Left ventricle myocardium inferior (tissue), 1 donor: ENCODE measurements around the gene FANCL. TPM values are rescaled to one million over a fixed set of nuclear protein-coding genes. Genes with fewer than 3 reads are reported as not detected.
"Not testable (repeated sequence)": the region's sequence is repeated elsewhere in the genome, so short reads cannot be mapped to it uniquely, and the experiment has no call there.

Experiments used
- DNase-seq: peaks from one replicate; pipeline ENCODE4 v3.0.0-alpha.2; 2020
- H3K27ac ChIP-seq: fragments of 200-600 bp; replicated peaks from 2 replicates; pipeline ENCODE4 v1.8.0; 2021
- H3K27me3 ChIP-seq: fragments of 200-600 bp; 2 replicates; pipeline ENCODE4 v1.8.0; 2021; ENCODE audit warnings: low read depth
- H3K36me3 ChIP-seq: fragments of 200-600 bp; 2 replicates; pipeline ENCODE4 v1.8.0; 2021
- H3K4me1 ChIP-seq: fragments of 200-600 bp; 2 replicates; pipeline ENCODE4 v1.8.0; 2021
- H3K4me3 ChIP-seq: fragments of 200-600 bp; 2 replicates; pipeline ENCODE4 v1.8.0; 2021; ENCODE audit warnings: mild to moderate bottlenecking, moderate library complexity
- H3K9me3 ChIP-seq: fragments of 200-600 bp; replicated peaks from 2 replicates; pipeline ENCODE4 v1.8.0; 2021
- intact Hi-C: fragments of 100-400 bp; cut with micrococcal nuclease; formaldehyde crosslinking; loops from one replicate; pipeline ENCODE4 v1.11.0; 2022
- total RNA-seq: library from RNA; stranded (reverse); fragmentation: NEBNext Ultra II Directional; extraction: Animal tissue kit (Norgen Biotek cat#: 25700); gene quantifications from one replicate; pipeline ENCODE4 v1.2.1, GENCODE V29; 2021
- TF ChIP-seq, protein P1 (sequence below): fragments of 200-600 bp; IDR thresholded peaks from 2 replicates; pipeline ENCODE4 v1.8.0; 2021; ENCODE audit warnings: antibody characterized with exemption, mild to moderate bottlenecking, borderline replicate concordance
- donor health status: DM: no; HTN: yes; CAD: no; lungs with severe emphysema.

Gene FANCL
- total RNA-seq, 1 donor from 2014 or later, result 12.0 TPM

DNA sequence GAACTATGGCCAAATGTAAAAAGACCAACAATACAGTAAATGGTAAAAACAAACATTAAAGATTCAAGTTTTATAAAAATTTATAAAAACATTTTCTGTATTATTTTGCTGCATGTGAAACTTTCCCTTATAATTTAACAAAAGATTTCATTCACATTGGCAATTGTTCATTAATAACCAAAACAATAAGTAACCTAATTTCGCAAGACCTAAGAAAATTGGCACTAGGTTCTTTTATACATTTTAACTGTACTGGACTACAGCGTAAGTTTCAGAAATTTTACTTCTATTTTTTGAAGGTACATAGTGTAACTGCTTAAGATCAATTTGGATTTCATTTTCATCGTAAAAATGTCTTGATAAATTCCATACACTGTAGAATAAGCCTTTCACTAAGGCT, 77.2 kb downstream of the FANCL start:
- Histone ChIP-seq H3K4me3 (no peak overlapping the region), H3K27ac (no peak overlapping the region), H3K27me3 (no peaks in the 10 kb centered on the region), H3K9me3 (no peaks in the 10 kb centered on the region), H3K4me1 (no peaks in the 10 kb centered on the region), H3K36me3 (peaks cover 40% of the 10 kb centered on the region)
- intact Hi-C loops, result no loop called here
- TF ChIP-seq, protein P1, sequence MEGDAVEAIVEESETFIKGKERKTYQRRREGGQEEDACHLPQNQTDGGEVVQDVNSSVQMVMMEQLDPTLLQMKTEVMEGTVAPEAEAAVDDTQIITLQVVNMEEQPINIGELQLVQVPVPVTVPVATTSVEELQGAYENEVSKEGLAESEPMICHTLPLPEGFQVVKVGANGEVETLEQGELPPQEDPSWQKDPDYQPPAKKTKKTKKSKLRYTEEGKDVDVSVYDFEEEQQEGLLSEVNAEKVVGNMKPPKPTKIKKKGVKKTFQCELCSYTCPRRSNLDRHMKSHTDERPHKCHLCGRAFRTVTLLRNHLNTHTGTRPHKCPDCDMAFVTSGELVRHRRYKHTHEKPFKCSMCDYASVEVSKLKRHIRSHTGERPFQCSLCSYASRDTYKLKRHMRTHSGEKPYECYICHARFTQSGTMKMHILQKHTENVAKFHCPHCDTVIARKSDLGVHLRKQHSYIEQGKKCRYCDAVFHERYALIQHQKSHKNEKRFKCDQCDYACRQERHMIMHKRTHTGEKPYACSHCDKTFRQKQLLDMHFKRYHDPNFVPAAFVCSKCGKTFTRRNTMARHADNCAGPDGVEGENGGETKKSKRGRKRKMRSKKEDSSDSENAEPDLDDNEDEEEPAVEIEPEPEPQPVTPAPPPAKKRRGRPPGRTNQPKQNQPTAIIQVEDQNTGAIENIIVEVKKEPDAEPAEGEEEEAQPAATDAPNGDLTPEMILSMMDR, result no peak
- no peak for DNase-seq

DNA sequence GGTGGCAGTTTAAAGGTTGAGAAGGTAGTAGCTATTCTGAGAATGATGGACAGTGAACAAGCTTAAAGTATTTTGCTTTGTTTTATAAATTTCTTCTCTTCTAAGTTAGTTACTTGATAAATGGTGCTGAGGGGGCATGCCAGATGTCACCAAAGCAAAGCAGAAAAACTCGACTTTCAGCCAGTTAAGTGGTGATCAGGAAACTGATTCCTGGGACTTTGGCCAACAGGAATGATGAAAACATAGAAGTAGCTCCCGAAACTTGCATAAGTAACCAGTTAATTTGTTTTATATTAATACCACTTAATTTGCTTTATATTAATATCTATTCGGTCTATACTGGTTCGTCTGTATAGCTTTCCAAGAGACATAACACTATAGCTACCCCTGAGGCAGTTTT, 82.6 kb downstream of the FANCL start:
- intact Hi-C loops, result no loop called here
- TF ChIP-seq, protein P1, result no peak

DNA sequence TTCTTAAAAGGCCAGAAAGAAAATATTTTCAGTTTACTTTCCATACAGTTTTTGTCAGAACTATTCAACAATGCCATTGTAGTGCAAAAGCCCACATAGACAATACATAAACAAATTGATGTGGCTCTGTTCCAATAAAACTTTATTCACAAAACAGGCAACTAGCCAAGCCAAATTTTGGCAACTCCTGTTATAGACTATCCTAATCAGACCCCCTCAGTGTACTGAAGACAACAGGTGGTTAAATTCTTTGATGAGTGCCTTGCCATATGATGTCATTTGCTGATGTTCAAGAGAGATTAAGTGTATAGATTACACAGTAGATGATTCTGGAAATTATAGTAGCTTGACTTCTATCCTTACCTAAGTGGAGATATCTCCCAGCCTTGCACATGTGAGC, 83.4 kb downstream of the FANCL start:
- Histone ChIP-seq H3K9me3 (peaks cover 14% of the 10 kb centered on the region), H3K4me3 (no peak overlapping the region), H3K27ac (no peak overlapping the region), H3K4me1 (no peaks in the 10 kb centered on the region), H3K36me3 (peaks cover 57% of the 10 kb centered on the region), H3K27me3 (no peaks in the 10 kb centered on the region)
- no peak for DNase-seq
- intact Hi-C loops, result no loop called here
- TF ChIP-seq, protein P1, result no peak

More for the DNA sequence above, 82.6 kb downstream of the FANCL start:
- Histone ChIP-seq H3K27ac (no peak overlapping the region), H3K4me1 (no peaks in the 10 kb centered on the region), H3K4me3 (no peak overlapping the region), H3K9me3 (peaks cover 14% of the 10 kb centered on the region), H3K27me3 (no peaks in the 10 kb centered on the region), H3K36me3 (peaks cover 55% of the 10 kb centered on the region)
- no peak for DNase-seq

DNA sequence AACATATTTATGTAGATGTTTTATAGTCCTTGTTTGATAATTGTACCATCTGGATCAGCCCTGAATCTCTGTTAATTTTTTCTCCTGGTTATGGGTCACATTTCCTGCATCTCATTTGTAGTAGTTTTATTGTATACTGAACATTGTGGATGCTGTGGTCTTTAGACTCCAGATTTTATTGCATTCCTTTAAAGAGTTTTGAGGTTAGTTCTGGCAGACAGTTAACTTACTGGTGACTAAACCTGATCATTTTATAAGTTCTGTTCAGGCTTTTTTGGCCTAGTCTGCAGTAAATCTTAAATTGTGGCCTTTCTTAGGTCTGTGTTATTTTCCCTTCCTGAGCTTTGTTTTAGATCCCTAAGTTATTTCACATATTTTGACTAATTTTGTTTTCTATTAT, 84.3 kb downstream of the FANCL start:
- no peak overlapping the region for H3K4me3 ChIP-seq
- intact Hi-C loops, result no loop called here
- H3K27me3 ChIP-seq, result no peaks in the 10 kb centered on the region
- H3K9me3 ChIP-seq, result peaks cover 14% of the 10 kb centered on the region
- H3K36me3 ChIP-seq, result peaks cover 52% of the 10 kb centered on the region
- DNase-seq, result no peak
- H3K27ac ChIP-seq, result no peak overlapping the region
- TF ChIP-seq, protein P1, result no peak
- H3K4me1 ChIP-seq, result no peaks in the 10 kb centered on the region

DNA sequence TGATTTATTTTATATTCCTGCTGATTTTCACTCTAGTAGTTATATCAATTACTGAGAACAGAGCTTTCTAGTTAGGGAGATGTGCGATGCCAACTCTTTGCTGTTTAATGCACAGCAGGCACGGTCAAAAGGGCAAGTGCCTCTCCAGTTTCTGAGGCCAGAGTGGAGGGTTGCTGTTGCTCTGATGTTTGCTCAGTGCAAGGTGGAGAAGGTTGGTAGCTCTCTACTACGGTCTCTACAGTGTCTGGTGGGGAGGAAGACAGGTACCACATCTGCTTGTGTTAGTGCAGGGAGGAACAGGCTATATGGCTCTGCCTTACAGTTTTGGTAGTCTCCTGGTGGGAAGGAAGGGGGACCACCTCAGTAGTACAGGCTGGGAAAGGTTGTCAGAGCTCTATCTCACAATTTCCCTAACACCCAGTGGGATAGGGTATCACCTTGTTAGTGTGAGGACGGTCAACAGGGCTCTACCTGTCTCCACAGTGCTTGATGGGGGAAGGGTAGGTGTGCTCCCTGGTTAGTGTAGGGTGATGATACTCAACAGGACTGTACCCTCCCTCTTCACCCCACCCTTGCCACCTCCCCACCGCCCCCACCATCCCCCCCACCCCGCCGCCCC, 85.9 kb downstream of the FANCL start:
- intact Hi-C loops, result no loop called here
- DNase-seq, result no peak
- Histone ChIP-seq H3K4me3 (no peak overlapping the region), H3K9me3 (peaks cover 14% of the 10 kb centered on the region), H3K27ac (no peak overlapping the region), H3K36me3 (peaks cover 37% of the 10 kb centered on the region), H3K27me3 (no peaks in the 10 kb centered on the region), H3K4me1 (no peaks in the 10 kb centered on the region)
- TF ChIP-seq, protein P1, result no peak

DNA sequence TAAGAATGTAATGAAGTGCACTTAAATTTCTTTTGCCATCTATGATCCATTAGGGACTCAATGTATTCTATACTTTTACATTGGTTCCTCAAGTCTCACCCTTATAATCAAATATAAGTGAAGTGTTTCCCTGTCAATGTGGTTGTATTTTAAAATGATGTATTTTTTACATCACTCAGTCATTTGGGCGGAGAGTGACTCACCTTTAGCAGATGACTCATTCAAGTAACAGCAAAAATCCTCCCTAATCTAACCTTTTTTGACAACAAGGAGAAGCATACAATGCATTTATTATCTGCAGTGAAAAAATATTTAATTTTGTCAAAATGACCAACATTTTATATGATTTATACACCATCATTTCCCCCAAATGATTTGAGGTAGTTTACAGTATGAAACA, 94.4 kb downstream of the FANCL start:
- no peak overlapping the region for H3K27ac ChIP-seq
- no peak for DNase-seq
- H3K9me3 ChIP-seq, result no peaks in the 10 kb centered on the region
- H3K4me3 ChIP-seq, result no peak overlapping the region
- intact Hi-C loops, result no loop called here
- H3K36me3 ChIP-seq, result peaks cover 23% of the 10 kb centered on the region
- H3K27me3 ChIP-seq, result no peaks in the 10 kb centered on the region
- H3K4me1 ChIP-seq, result peaks cover 6% of the 10 kb centered on the region
- TF ChIP-seq, protein P1, result no peak

DNA sequence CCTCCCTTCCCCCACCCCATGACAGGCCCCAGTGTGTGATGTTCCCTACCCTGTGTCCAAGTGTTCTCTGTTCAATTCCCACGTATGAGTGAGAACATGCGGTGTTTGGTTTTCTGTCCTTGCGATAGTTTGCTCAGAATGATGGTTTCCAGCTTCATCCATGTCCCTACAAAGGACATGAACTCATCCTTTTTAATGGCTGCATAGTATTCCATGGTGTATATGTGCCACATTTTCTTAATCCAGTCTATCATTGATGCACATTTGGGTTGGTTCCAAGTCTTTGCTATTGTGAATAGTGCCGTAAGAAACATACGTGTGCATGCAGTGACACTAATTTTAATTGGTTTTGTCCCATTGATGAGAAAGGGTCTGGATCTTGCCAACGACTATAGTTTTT, 95.4 kb downstream of the FANCL start:
- intact Hi-C loops, result not testable (repeated sequence)
- peaks cover 24% of the 10 kb centered on the region for H3K36me3 ChIP-seq

More for the DNA sequence above, 95.4 kb downstream of the FANCL start:
- not testable (repeated sequence) for H3K9me3 ChIP-seq, H3K27me3 ChIP-seq, H3K4me1 ChIP-seq, H3K27ac ChIP-seq, H3K4me3 ChIP-seq, DNase-seq
